IMR-90 (cell line): ENCODE data around the gene WWC1. TPM values are rescaled to one million over a fixed set of nuclear protein-coding genes. Genes with fewer than 3 reads are reported as not detected.

Experiments used
- ATAC-seq: fragments of 200-7000 bp; cut with Tn5 transposase; 2 replicates; pipeline ENCODE4 v1.9.1; 2020; ENCODE audit warnings: low read depth, mild to moderate bottlenecking, moderate library complexity
- BruUV-seq: library from RNA; stranded (reverse); fragments of 400-500 nt; replicated peaks from 2 replicates; lab custom pipeline; 2021; lab: Mats Ljungman, UMichigan
- CTCF ChIA-PET: fragments of 300-600 bp; formaldehyde crosslinking; extraction: SDS; loops from one replicate; lab custom pipeline; 2021; ENCODE audit warnings: antibody characterized with exemption; lab: Yijun Ruan, JAX
- POLR2A ChIA-PET: fragments of 300-600 bp; sonication (Branson Sonifier 250); formaldehyde crosslinking; loops from one replicate; lab custom pipeline; 2022; ENCODE audit warnings: antibody characterized with exemption; ENCODE audit not compliant: unreplicated experiment; lab: Charles Lee
- DNase-seq: peaks from one replicate; pipeline ENCODE4 v3.0.0; 2013
- H2AFZ ChIP-seq: replicated peaks from 2 replicates; pipeline ENCODE3; 2013; ENCODE audit warnings: low read length, mild to moderate bottlenecking; ENCODE audit not compliant: poor library complexity
- H2AK5ac ChIP-seq: 2 replicates; pipeline ENCODE4 v1.6.1; 2013; ENCODE audit warnings: low read depth, low read length, inconsistent platforms
- H2AK9ac ChIP-seq: replicated peaks from 2 replicates; pipeline ENCODE3; 2013; ENCODE audit warnings: mild to moderate bottlenecking, low read depth, low read length, moderate library complexity; ENCODE audit not compliant: poor library complexity
- H2BK120ac ChIP-seq: 2 replicates; pipeline ENCODE4 v1.6.1; 2013; ENCODE audit warnings: low read depth, low read length, inconsistent platforms
- H2BK15ac ChIP-seq: 3 replicates; pipeline ENCODE4 v1.6.1; 2013; ENCODE audit warnings: low read depth, low read length, inconsistent platforms
- H2BK20ac ChIP-seq: 2 replicates; pipeline ENCODE4 v1.6.1; 2013; ENCODE audit warnings: low read depth, mild to moderate bottlenecking, inconsistent platforms, low read length, moderate library complexity
- H2BK5ac ChIP-seq: 2 replicates; pipeline ENCODE4 v1.6.1; 2013; ENCODE audit warnings: mild to moderate bottlenecking, low read depth, low read length, inconsistent platforms; ENCODE audit not compliant: poor library complexity, severe bottlenecking
- H3K14ac ChIP-seq: replicated peaks from 2 replicates; pipeline ENCODE4 v1.6.1; 2013; ENCODE audit warnings: low read depth, low read length, inconsistent platforms
- H3K18ac ChIP-seq: 2 replicates; pipeline ENCODE4 v1.6.1; 2013; ENCODE audit warnings: low read depth, low read length, control low read depth
- H3K23ac ChIP-seq: 2 replicates; pipeline ENCODE4 v1.6.1; 2013; ENCODE audit warnings: low read depth, low read length, inconsistent platforms
- H3K27ac ChIP-seq: 2 replicates; pipeline ENCODE4 v1.5.1; 2013; ENCODE audit warnings: mild to moderate bottlenecking, control low read depth, low read length; ENCODE audit not compliant: insufficient read depth
- H3K27me3 ChIP-seq: 2 replicates; pipeline ENCODE4 v1.6.1; 2013; ENCODE audit warnings: low read length; ENCODE audit not compliant: control insufficient read depth, insufficient read depth
- H3K36me3 ChIP-seq: 2 replicates; pipeline ENCODE4 v1.6.1; 2013; ENCODE audit warnings: low read length, mixed read lengths; ENCODE audit not compliant: control insufficient read depth, insufficient read depth
- H3K4ac ChIP-seq: 2 replicates; pipeline ENCODE4 v1.6.1; 2013; ENCODE audit warnings: low read depth, low read length, inconsistent platforms
- H3K4me1 ChIP-seq: 2 replicates; pipeline ENCODE4 v1.6.1; 2013; ENCODE audit warnings: low read length, mixed read lengths; ENCODE audit not compliant: control insufficient read depth, insufficient read depth
- H3K4me2 ChIP-seq: 2 replicates; pipeline ENCODE4 v1.6.1; 2013; ENCODE audit warnings: low read depth, mild to moderate bottlenecking, control low read depth, low read length, moderate library complexity
- H3K4me3 ChIP-seq: 2 replicates; pipeline ENCODE4 v1.5.1; 2013; ENCODE audit warnings: low read depth, mild to moderate bottlenecking, control low read depth, low read length, moderate library complexity; ENCODE audit not compliant: insufficient read depth
- H3K56ac ChIP-seq: 2 replicates; pipeline ENCODE4 v1.6.1; 2013; ENCODE audit warnings: low read length, inconsistent platforms; ENCODE audit not compliant: insufficient read depth; ENCODE audit errors: extremely low read depth
- H3K79me1 ChIP-seq, 2 experiments: 2 replicates each; pipeline ENCODE4 v1.6.1; 2013; ENCODE audit warnings: low read length in 2 of 2, inconsistent platforms in 1 of 2, low read depth in 1 of 2
- H3K9ac ChIP-seq: 2 replicates; pipeline ENCODE4 v1.6.1; 2013; ENCODE audit warnings: low read depth, low read length, control low read depth
- H3K9me1 ChIP-seq: 2 replicates; pipeline ENCODE4 v1.6.1; 2013; ENCODE audit warnings: low read length, inconsistent platforms; ENCODE audit not compliant: insufficient read depth
- H3K9me3 ChIP-seq: 2 replicates; pipeline ENCODE4 v1.6.1; 2013; ENCODE audit warnings: low read length; ENCODE audit not compliant: control insufficient read depth, insufficient read depth
- H4K20me1 ChIP-seq: 2 replicates; pipeline ENCODE4 v1.6.1; 2013; ENCODE audit warnings: low read length, inconsistent platforms; ENCODE audit not compliant: insufficient read depth
- H4K5ac ChIP-seq: 2 replicates; pipeline ENCODE4 v1.6.1; 2013; ENCODE audit warnings: mild to moderate bottlenecking, low read depth, low read length, control low read depth
- H4K8ac ChIP-seq, 2 experiments: 2 replicates each; pipeline ENCODE4 v1.6.1; 2013; ENCODE audit warnings: low read depth in 2 of 2, low read length in 2 of 2, control low read depth in 1 of 2, inconsistent platforms in 1 of 2
- H4K91ac ChIP-seq: 2 replicates; pipeline ENCODE4 v1.6.1; 2013; ENCODE audit warnings: low read depth, low read length, inconsistent platforms; ENCODE audit not compliant: insufficient read depth
- BHLHE40 ChIP-seq: fragments of 150-350 bp; IDR thresholded peaks from 2 replicates; pipeline ENCODE4 v1.6.1; 2016; ENCODE audit warnings: mild to moderate bottlenecking, low read depth, low read length
- CEBPB ChIP-seq: IDR thresholded peaks from 2 replicates; pipeline ENCODE4 v1.6.1; 2012; ENCODE audit warnings: low read depth, low read length, improper control_type of control experiment
- CHD1 ChIP-seq: IDR thresholded peaks from 2 replicates; pipeline ENCODE4 v1.6.1; 2012; ENCODE audit warnings: low read depth, low read length, improper control_type of control experiment
- CTCF ChIP-seq: conservative IDR thresholded peaks from 2 replicates; pipeline ENCODE4 v1.5.1; 2012; ENCODE audit warnings: mild to moderate bottlenecking, low read depth, low read length, improper control_type of control experiment
- ELK1 ChIP-seq: fragments of 150-350 bp; IDR thresholded peaks from 2 replicates; pipeline ENCODE4 v1.6.1; 2016; ENCODE audit warnings: low read depth, mild to moderate bottlenecking, low read length, moderate library complexity, borderline replicate concordance
- FOS ChIP-seq: fragments of 150-350 bp; IDR thresholded peaks from 2 replicates; pipeline ENCODE4 v1.6.1; 2016; ENCODE audit warnings: low read depth, low read length
- MAFK ChIP-seq: IDR thresholded peaks from 2 replicates; pipeline ENCODE4 v1.6.1; 2012; ENCODE audit warnings: low read depth, low read length, improper control_type of control experiment
- MAZ ChIP-seq: IDR thresholded peaks from 2 replicates; pipeline ENCODE4 v1.6.1; 2012; ENCODE audit warnings: low read depth, mild to moderate bottlenecking, low read length, improper control_type of control experiment, moderate library complexity, borderline replicate concordance
- MXI1 ChIP-seq: IDR thresholded peaks from 2 replicates; pipeline ENCODE4 v1.6.1; 2012; ENCODE audit warnings: low read depth, mild to moderate bottlenecking, low read length, moderate library complexity, borderline replicate concordance
- NFE2L2 ChIP-seq: fragments of 150-350 bp; IDR thresholded peaks from 2 replicates; pipeline ENCODE4 v1.6.1; 2016; ENCODE audit warnings: low read depth, mild to moderate bottlenecking, low read length
- POLR2A ChIP-seq: IDR thresholded peaks from 2 replicates; pipeline ENCODE4 v1.6.1; 2012; ENCODE audit warnings: mild to moderate bottlenecking, low read depth, low read length
- RAD21 ChIP-seq: IDR thresholded peaks from 2 replicates; pipeline ENCODE4 v1.6.1; 2012; ENCODE audit warnings: low read length, improper control_type of control experiment
- RCOR1 ChIP-seq: IDR thresholded peaks from 2 replicates; pipeline ENCODE4 v1.6.1; 2012; ENCODE audit warnings: mild to moderate bottlenecking, low read length, improper control_type of control experiment; ENCODE audit not compliant: insufficient replicate concordance
- RFX5 ChIP-seq: IDR thresholded peaks from 2 replicates; pipeline ENCODE4 v1.8.0; 2012; ENCODE audit warnings: low read depth, mild to moderate bottlenecking, low read length, moderate library complexity
- SMC3 ChIP-seq: fragments of 150-350 bp; IDR thresholded peaks from 2 replicates; pipeline ENCODE4 v1.6.1; 2016; ENCODE audit warnings: low read depth, mild to moderate bottlenecking, antibody characterized with exemption, low read length, moderate library complexity
- WGBS, 2 experiments: methylation state at CpG; one replicate each; pipeline versions ENCODE4 v1.1.5 to v1.1.7; 2013; ENCODE audit warnings: missing lambda C conversion rate in 2 of 2; ENCODE audit not compliant: insufficient read length in 1 of 2; ENCODE audit errors: extremely low coverage in 2 of 2; 5-methylcytosine and 5-hydroxymethylcytosine counted together
- dilution Hi-C: fragments of 300-500 bp; cut with HindIII; formaldehyde crosslinking; loops from one replicate; pipeline ENCODE4 v1.14.3; 2018; ENCODE audit warnings: low sequenced_read_pairs; ENCODE audit not compliant: unreplicated experiment
- in situ Hi-C: fragments of 300-500 bp; cut with MboI; formaldehyde crosslinking; loops from 3 replicates; pipeline ENCODE4 v1.14.3; 2019; ENCODE audit warnings: low sequenced_read_pairs, inconsistent platforms, mixed read lengths
- intact Hi-C: fragments of 100-400 bp; cut with micrococcal nuclease; formaldehyde crosslinking; loops from 2 replicates; pipeline ENCODE4 v1.10.0; 2022
- polyA plus RNA-seq, 3 experiments: library from polyadenylated mRNA; depleted of rRNA; stranded (reverse); fragments of >200 nt; gene quantifications; 2 replicates each; pipeline ENCODE4 v1.2.3, GENCODE V29; 2012; ENCODE audit warnings: low replicate concordance in 1 of 3
- total RNA-seq: library from RNA; depleted of rRNA; stranded (reverse); fragments of >200 nt; gene quantifications from 2 replicates; pipeline ENCODE4 v1.2.3, GENCODE V29; 2012

Gene WWC1
- total and polyA plus RNA-seq, 2 of the 4 experiments (the other 2 are of a cell fraction) = 9.1 to 10.3 TPM

- TF ChIP-seq CHD1 = 0 out of 2 replicates have a peak, but pooled peaks have one; percentile 69
- peak; percentile 28; the same call in 1 of the 2 replicates for TF ChIP-seq CEBPB
- no peak for TF ChIP-seq ELK1
- TF ChIP-seq NFE2L2 = no peak
- peak; percentile 22; the same call in 1 of the 2 replicates for TF ChIP-seq BHLHE40
- no peak for TF ChIP-seq POLR2A
- TF ChIP-seq RFX5 = no peak
- TF ChIP-seq MXI1 = no peak
- TF ChIP-seq MAZ = peak; percentile 76
- TF ChIP-seq CTCF = peak; percentile 6; the same call in 1 of the 2 replicates
- peak; percentile 81 for TF ChIP-seq RCOR1
- TF ChIP-seq MAFK = 0 out of 2 replicates have a peak, but pooled peaks have one; percentile 10
- no peak for TF ChIP-seq SMC3
- TF ChIP-seq RAD21 = peak; percentile 4; the same call in 1 of the 2 replicates
- TF ChIP-seq FOS = peak; percentile 85
- no TSS peak for BruUV-seq
- no peaks in the 10 kb centered on the region for H3K27me3 ChIP-seq
- H3K9me3 ChIP-seq = no peaks in the 10 kb centered on the region
- peak; percentile 71 for ATAC-seq
- peak overlapping the region; percentile 95 for H2BK5ac ChIP-seq
- peak; percentile 99 for DNase-seq
- H4K20me1 ChIP-seq = no peaks in the 10 kb centered on the region
- peaks cover 14 to 43% of the 10 kb centered on the region in 2 experiments; a peak in 3 of 4 replicates for H3K79me1 ChIP-seq
- peak overlapping the region; percentile 99 for H2BK120ac ChIP-seq
- H2BK20ac ChIP-seq = peak overlapping the region; percentile 94
- CTCF ChIA-PET = interaction anchor here (0.6 to 0.7 kb wide), 2 partner anchors 333 to 672 kb away, joined by 3 to 4 read pairs; no protein-coding TSS in a partner anchor
- H4K91ac ChIP-seq = peak overlapping the region; percentile 98
- in situ Hi-C loops = no loop called here
- peaks cover 28% of the 10 kb centered on the region for H3K9me1 ChIP-seq
- peak overlapping the region; percentile 75 for H3K27ac ChIP-seq
- peak overlapping the region; percentile 70 for H2AFZ ChIP-seq
- H3K14ac ChIP-seq = peak overlapping the region; percentile 97
- peak overlapping the region; percentile 73 for H3K56ac ChIP-seq
- no peaks in the 10 kb centered on the region for H3K36me3 ChIP-seq
- 100% methylated on average over 1 of the region's 12 CpGs; no CpG with 5 or more reads in 1 of the 2 experiments for WGBS, 2 experiments
- H3K4me1 ChIP-seq = peaks cover 29% of the 10 kb centered on the region
- peak overlapping the region; percentile 83 for H3K18ac ChIP-seq
- peak overlapping the region; percentile 87 for H3K23ac ChIP-seq
- POLR2A ChIA-PET = no interaction called here
- H3K4ac ChIP-seq = peak overlapping the region; percentile 99
- peak overlapping the region; percentile 57 to 82 for H4K8ac ChIP-seq
- H2AK5ac ChIP-seq = peak overlapping the region; percentile 99
- dilution Hi-C loops = no loop called here
- H2AK9ac ChIP-seq = peak overlapping the region; percentile 80
- intact Hi-C loops = loop anchor here (2.0 kb wide), 3 partner anchors 20 to 50 kb away; no protein-coding TSS in a partner anchor
- peak overlapping the region; percentile 91; the same call in 2 of the 3 replicates for H2BK15ac ChIP-seq
- peak overlapping the region; percentile 1 for H3K4me2 ChIP-seq
- peak overlapping the region; percentile 96 for H4K5ac ChIP-seq
- H3K4me3 ChIP-seq = no peak overlapping the region
- H3K9ac ChIP-seq = peak overlapping the region; percentile 46; the same call in 1 of the 2 replicates
Observed at GRCh38 chr5:168314735-168315411, 23.4 kb downstream of the WWC1 start.
